DOHH2 (cell line): ENCODE measurements around the gene ACAA1.

Experiments
- CTCF ChIP-seq: fragments of 200-600 bp; sonication (generic); IDR thresholded peaks from one replicate; pipeline ENCODE4 v1.5.1; 2014; ENCODE audit warnings: antibody characterized with exemption, mild to moderate bottlenecking, low read depth, low read length; ENCODE audit not compliant: poor library complexity, severe bottlenecking
- EZH2phosphoT487 ChIP-seq: fragments of 200-600 bp; sonication (generic); IDR thresholded peaks from 2 replicates; pipeline ENCODE4 v1.6.1; 2017; ENCODE audit warnings: borderline replicate concordance, mild to moderate bottlenecking, antibody characterized with exemption, low read length, moderate library complexity, mixed read lengths

- TF ChIP-seq CTCF (no peak), EZH2phosphoT487 (no peak)
These were observed 50.4 kb downstream of the ACAA1 start for GRCh38 chr3:38086496-38086895.
